NCI-H748 (cell line): ENCODE measurements around the gene MALRD1.
"Not testable (repeated sequence)": the region's sequence is repeated elsewhere in the genome, so short reads cannot be mapped to it uniquely, and the experiment has no call there.

Experiments used
- DNase-seq: peaks from one replicate; lab custom pipeline; 2025; ENCODE audit not compliant: unreplicated experiment; lab: John Stamatoyannopoulos, UW

The MALRD1 gene

DNA sequence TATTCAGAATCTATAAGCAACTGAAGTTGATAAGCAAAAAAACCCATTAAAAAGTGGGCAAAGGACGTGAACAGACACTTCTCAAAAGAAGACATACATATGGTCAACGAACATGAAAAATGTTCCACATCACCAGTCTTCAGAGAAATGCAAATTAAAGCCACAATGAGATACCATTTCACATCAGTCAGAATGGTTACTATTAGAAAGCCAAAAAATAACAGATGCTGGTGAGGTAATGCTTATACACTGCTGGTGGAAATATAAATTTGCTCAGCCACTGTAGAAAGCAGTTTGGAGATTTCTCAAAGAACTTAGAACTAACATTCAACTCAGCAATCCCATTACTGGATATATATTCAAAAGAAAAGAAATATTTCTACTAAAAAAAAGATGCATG, 434.8 kb downstream of the MALRD1 start:
- no peak for DNase-seq

DNA sequence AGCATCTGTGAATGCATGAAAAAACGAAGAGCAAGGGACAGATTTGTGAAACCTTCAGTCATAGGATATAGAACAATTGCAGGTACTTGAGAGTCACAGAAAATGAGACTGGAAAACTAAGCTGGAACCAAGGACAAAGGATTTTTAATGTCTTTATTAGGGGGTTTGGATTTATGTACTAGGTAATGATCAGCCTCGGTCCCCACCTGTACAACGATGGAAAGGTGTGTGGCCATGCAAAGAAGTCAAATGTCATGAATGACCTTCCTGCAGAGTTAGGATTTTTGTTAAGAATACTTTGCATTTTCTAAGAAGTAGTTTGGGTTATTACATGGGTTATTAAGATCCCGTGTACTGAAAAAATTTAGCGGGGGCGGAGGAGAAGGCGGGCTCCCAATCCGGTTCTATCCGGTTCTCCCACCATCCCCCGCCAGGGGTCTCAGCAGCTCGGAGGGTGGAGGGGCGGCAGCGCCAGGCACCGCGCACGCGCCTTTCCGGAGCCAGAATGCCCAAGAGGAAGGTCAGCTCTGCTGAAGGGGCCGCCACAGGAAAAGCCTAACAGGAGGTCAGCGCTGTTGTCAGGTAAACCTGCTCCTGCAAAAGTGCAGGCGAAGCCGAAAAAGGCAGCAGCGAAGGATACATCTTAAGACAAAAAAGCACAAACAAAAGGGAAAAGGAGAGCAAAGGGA, 440.1 kb downstream of the MALRD1 start:
- peak; percentile 54 for DNase-seq

DNA sequence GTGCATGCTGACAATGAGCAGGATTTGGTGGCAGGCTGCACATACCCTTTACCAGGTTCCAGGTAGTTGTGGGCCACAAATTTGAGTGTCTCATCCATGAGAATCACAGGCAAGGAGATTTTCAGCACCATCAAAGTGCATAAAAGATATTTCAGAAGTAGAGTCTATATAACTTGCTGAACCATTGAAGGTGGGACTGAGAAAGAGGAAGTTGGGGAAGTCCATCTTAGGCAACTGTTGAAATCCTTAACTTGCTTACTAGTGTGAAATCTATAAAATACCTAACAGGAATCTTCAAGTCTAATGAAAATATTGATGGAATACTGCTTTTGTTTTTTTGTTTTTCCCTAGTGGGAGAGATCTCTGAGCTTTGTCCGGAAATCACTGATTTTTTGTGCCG, 442.6 kb downstream of the MALRD1 start:
- no peak for DNase-seq

DNA sequence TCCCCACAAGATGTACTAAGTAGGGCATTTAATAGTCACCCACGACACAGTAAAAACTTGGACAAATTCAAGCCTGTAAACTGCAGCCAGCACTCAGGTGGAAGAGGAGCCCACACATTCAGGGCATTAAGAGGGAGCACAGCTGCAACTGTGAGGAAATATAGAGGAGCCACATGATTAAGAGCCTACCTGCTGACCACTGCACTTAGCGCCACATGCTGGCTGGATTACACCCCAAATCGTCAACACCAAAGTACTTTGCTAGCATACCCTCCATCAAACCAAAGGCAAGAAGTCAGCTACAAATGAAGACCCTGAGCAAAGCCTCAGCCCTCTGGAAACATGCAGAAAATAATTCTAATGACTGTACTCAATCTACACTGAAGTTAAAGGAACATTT, 445.3 kb downstream of the MALRD1 start:
- DNase-seq: no peak

DNA sequence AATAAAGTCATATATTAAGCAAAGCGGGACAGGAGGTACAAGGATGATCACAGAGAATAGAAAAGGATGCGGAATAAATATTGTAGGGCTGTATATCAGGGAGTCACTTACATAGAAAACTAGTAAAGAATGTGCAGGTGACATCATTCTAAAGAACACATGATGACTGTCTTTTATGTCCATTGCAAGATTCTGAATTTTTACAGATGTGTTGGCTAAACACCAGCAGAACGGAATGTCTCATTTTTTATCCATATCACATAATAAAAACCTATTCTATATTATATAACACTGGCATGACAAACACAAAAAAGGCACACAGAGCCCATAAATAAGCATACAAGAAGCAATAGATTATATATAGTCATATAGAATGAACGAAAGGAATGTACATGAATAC, 448.4 kb downstream of the MALRD1 start:
- no peak for DNase-seq

DNA sequence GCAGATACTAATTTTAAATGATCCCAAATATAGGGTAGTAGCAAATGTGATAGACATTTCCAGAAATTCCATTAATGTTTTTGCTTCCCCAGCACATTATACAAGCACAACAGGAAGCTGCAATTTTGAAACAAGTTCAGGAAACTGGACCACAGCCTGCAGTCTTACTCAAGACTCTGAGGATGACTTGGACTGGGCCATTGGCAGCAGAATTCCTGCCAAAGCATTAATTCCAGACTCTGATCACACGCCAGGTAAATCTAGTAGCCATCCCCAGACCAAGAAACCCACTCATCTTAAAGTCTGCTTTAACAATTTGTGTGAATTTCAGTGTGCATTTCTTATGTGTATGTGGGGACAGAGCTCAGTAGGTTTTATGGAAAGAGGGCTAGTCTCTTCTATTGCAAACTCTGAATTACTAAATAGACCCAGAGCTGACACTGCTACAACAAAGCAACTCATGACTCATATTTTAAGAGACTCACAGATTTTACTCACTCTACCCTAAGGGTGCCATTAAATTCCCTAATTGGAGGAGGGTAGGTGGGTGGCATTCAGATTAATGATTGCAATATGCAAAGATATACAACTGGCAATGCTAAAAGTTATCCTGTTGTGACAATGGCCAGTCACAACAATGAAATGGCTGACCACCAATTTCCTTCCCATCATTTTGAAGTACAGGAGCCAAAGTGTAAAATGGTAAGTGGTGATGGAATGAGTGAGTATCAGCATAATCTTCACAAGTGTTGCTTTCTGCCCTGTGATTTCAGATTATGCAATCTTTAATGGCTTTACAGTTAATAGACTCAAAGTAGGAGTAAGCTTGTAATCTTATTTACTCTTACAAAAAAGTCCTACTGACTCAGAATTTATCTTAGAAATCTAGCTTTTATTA, 450.0 kb downstream of the MALRD1 start:
- DNase-seq: no peak

DNA sequence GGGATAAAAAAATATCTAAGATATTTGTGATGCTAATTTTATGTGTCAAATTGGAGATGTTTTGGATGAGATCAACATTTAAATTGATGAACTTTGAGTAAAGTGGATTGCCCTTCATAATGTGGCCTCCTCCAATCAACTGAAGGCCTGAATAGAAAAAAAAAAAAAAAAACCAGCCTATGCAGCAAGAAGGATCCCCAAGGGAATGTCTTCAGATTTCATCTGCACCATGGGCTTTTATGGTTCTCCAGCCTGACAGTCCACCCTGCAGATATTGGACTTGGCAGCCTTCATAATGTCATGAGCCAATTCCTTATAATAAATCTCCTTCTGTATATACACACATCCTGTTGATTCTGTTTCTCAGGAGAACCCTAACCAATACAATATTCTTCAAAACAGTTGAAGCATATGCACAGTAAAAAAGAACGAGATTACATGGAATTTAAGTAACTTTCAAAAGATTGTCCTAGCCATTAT, 450.7 kb downstream of the MALRD1 start:
- DNase-seq: no peak

DNA sequence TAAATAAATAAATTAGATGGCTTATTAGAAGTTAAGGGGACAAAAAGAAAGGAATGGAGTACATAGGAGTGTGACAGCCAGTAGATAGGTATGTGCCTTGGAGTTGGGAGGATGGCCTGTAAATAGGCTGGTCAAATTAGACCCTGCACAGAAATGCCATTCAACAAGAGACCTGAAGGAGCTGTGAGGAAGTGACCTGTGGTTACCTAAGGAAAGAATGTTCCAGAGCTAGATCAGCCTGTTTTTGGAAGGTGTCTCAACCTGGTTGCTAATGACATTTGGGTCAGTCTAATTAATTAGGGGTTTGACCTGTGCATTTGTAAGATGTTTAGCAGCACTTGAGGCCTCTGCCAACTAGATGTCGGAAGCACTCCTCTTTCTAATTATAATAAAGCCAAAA, 452.4 kb downstream of the MALRD1 start:
- DNase-seq: no peak

DNA sequence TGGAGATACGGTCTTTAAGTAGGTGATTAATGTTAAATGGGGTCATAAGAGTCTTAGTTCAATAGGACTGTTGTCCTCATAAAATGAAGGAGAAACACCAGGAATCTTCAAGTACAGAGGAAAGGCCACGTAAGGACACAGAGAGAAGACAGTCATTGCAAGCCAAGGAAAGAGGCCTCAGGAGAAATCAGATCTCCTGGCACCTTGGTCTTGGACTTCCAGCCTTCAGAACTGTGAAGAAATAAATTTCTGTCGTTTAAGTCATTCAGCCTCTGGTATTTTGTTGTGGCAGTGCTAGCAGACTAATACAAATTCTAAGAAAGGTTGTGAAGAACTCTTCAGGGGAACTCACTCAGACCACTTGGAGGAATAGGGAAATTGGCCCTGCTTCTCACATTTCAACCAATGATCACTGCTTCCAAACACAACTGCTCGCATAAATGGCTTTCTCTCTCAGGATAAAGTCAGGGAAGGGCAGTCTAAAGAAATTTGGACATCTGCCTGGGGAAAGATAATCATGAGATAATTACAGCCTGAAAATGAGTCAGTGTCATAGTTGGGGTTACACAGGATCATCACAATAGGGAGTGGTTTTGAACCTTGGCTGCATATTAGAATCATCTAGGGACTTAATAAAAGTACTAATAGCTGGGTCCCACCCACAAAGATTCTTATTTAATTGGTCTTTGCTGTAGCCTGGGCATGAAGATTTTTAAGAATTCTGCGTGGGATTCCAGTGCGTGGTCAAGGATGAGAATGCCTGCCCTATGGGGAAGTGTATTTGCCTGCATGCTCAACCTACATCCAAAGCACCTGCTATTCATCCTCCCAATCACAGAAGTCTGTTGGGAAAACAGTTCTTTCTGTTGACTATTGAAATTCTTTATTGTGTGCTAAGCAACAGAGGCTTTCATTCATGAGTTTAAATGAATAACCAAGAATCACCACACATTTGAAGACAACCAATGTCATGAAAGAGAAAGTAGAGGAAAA, 457.0 kb downstream of the MALRD1 start:
- no peak for DNase-seq

DNA sequence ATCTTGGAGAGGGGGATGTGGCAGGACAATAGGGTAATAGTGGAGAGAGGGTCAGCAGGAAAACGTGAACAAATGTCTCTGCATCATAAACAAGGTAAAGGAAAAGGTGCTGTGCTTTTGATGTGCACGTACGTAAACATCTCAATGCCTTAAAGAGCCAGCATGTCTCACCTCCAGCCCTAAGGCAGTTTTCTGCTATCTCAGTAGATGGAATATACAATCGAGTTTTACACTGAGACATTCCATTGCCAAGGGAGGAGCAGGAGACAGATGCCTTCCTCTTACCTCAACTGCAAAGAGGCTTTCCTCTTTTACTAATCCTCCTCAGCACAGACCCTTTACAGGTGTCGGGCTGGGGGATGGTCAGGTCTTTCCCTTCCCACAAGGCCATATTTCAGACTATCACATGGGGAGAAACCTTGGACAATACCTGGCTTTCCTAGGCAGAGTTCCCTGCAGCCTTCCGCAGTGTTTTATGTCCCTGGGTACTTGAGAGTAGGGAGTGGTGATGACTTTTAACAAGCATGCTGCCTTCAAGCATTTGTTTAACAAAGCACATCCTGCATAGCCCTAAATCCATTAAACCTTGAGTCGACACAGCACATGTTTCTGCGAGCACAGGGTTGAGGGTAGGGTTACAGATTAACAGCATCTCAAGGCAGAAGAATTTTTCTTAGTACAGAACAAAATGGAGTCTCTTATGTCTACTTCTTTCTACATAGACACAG, 461.6 kb downstream of the MALRD1 start:
- DNase-seq: not testable (repeated sequence)

DNA sequence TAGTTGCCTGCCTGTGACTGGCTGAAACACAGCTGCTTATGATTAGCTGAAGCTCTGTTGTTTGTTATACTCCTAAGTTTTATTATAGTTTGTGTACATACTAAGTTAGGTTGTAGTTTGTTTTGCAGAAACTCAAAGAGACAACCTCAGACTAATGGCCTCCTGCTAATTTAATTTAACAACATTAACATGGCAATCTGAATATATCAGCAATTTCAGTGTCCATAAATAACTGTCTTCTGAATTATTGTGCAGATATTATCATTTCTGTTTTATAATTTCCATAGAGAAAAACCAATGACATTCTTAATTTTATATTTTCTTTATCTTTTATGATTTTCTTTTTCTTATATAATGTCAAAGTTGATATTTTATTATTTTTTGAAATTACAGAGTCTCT, 469.5 kb downstream of the MALRD1 start:
- no peak for DNase-seq

DNA sequence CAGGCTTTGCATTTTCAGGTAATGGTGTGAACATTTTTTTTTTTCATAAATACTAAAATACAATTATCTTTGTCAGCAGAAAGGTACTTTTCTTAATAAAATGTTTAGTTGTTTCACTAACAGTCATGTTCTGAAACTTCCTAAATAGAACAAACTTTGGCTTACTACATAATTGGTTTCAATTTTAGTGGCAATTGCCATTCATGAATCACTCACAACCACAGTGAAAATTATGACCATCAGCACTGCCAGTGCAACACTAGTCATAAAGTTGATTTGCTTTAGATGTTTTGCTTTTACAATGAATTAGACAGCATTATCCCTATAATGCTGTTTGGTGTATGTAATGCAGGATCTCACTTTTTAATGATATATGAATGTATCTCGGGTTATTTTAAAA, 470.0 kb downstream of the MALRD1 start:
- no peak for DNase-seq

DNA sequence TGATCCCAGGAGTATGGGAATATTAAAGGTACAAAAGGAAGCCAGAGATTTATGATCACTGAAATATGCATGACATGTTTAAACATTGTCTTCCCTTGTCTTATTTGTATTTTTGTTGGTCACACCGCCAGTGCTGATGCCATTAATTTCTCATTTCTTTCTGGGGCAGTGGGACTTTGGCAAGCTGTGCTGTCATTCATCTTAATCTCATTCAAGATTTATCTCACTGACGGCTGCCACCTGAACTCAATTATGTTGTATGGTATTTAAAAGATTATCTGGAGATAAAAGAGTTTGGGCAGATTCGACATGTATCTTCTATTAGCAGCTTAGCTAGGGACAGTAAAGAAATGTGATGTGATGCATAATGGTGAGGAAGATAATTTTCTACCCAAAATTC, 482.7 kb downstream of the MALRD1 start:
- no peak for DNase-seq

DNA sequence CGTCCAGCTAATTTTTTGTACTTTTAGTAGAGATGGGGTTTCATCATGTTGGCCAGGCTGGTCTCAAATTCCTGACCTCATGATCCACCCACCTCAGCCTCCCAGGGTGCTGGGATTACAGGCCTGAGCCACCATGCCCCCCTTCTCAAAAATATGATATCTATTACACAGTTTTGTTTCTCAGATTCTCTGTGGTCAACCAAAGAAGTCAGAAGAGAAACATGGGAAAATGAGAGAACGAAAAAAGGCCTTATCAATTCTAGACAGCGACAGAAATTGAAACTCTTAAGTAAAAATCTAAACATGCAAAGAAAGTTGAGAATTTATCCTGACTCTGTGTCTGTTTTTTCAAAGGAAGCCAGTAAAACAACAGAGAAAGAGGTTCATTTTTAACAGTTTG, 483.8 kb downstream of the MALRD1 start:
- DNase-seq: no peak

DNA sequence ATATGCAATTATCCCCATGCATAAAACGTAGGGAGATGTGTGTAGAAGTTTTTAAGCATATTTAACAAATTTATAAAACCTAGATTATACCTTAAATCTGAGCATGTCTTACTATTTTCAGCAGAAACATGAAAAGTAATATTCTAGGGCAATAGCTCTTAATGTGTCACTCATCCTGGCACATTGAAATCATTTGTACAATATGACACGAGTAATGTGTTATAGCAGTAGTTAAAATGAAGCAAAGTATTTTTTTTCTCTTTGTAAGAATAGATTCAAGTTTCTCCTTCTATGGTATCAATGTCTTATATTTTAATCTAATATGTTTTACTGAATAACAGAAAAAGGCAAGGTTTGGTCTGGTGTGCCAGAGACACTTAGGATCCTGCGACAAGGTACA, 492.7 kb downstream of the MALRD1 start:
- DNase-seq: no peak

DNA sequence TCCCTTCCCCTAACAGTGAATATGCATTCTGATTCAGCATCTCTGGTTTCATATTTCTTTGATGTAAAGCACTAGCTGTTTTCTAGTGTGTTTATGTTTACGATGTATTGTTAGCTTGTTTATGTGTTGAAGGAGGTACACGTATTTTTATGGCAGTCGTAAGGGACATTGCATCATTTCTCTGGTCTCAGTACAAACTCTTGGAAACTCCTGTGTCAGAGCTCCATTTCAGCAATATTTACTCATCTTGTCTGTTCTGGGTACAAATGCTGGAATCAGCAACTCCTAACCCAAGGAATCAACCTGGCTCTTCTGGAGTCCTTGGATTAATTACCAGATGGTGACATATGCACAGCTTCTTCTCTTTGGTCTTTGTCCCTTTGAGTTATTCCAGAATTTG, 497.6 kb downstream of the MALRD1 start:
- no peak for DNase-seq

DNA sequence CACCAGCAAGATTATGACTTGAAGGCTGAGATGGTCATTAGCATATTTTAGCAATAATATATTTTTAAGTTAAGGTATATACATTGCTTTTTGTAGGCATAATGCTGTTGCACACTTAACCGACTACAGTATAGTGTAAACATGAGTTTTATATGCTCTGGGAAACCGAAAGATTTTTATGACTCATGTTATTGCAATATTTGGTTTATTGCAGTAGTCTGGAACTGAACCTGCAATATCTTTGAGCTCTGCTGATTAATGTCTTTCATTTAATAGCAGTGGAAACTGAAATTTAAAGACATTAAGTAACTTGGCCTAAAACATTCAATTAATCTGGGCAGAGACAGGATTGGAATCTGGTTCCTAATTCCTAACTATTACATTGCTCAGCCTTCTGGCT, 500.9 kb downstream of the MALRD1 start:
- no peak for DNase-seq

DNA sequence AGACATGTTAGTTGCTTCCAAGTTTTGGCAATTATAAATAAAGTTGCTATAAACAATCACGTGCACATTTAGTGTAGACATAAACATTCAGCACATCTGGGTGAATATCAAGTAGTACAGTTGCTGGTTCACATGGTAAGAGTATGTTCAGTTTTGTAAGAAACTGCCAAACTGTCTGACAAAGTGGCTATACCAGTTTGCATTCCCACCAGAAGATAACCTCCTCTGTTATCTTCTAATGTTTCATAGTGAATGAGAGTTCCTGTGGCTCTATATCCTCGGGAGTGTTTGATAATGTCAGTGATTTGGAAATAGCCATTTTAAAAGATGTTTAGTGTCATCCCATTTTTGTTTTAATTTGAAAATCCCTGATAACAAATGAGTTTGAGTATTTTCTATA, 508.1 kb downstream of the MALRD1 start:
- DNase-seq: no peak

DNA sequence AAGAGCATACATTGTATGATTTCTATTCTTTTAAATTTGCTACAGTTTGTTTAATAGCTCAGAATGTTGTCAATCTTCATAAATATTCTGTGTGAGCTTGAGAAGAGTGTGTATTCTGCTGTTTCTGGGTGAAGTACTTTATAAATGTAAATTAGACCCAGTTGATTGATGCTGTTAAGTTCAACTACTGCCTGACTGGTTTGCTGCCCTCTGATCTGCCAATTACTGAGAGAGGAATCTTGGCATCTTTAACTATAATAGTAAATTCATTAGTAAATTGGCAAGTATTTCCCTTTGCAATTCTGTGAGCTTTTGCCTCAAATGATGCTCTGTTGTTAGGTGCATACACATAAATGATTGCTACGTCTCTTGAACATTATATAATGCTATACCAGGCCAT, 512.6 kb downstream of the MALRD1 start:
- DNase-seq: no peak

DNA sequence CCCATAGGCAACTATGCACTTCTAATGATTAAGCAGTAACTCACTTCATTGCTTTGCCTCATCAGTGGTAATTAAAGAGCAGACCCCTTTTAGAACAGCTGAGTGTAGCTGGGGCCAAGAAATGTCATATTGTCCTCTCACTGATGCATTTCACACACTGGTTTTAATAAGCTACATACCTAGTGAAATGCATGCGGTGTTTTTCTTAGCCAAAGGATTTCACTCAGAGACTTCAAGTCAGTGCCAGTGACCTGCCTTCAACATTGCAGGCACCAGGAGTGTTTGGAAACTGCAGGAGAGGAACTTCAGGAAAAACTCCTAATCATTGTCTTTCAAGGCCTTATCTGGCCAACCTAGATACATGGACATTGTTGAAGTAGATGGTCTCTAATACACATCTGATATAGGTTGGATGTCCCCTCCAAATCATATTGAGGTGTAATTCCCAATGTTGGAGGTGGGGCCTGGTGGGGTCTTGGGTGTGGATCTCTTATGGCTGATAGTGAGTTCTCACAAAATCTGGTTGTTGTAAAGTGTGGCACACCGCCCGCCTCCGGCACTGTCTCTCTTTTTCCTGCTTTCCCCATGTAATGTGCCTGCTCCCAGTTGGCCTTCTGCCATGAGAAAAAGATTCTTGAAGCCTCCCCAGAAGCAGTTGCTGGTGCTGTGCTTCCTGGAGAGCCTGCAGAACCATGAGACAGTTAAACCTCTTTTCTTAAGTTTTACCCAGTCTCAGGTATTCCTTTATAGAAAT, 515.0 kb downstream of the MALRD1 start:
- DNase-seq: no peak
